Measurements from ENCODE around the gene GFPT1.

The GFPT1 gene

GRCh38 chr2:69315160-69315761 is 71.8 kb downstream of the GFPT1 start:
- no peak for DNase-seq

- DNase-seq, result no peak
These were observed 76.0 kb downstream of the GFPT1 start for GRCh38 chr2:69311024-69311416.

GRCh38 chr2:69310111-69311023 is 76.7 kb downstream of the GFPT1 start:
- no peak for DNase-seq

- peak; percentile 38 for DNase-seq
These were observed 77.5 kb downstream of the GFPT1 start for GRCh38 chr2:69309351-69310110.

GRCh38 chr2:69308338-69308737 is 78.7 kb downstream of the GFPT1 start:
- DNase-seq, result no peak

- no peak for DNase-seq
These were observed 79.4 kb downstream of the GFPT1 start for GRCh38 chr2:69307579-69308064.

- peak; percentile 18 for DNase-seq
These were observed 80.0 kb downstream of the GFPT1 start for GRCh38 chr2:69306822-69307578.

GRCh38 chr2:69306393-69306821 is 80.6 kb downstream of the GFPT1 start:
- no peak for DNase-seq

GRCh38 chr2:69305712-69306392 is 81.2 kb downstream of the GFPT1 start:
- no peak for DNase-seq

GRCh38 chr2:69305166-69305565 is 81.9 kb downstream of the GFPT1 start:
- DNase-seq, result no peak

GRCh38 chr2:69304656-69305055 is 82.4 kb downstream of the GFPT1 start:
- DNase-seq, result no peak

GRCh38 chr2:69300650-69301049 is 86.4 kb downstream of the GFPT1 start:
- no peak for DNase-seq

- DNase-seq, result no peak
These were observed 87.1 kb downstream of the GFPT1 start for GRCh38 chr2:69299772-69300516.

- DNase-seq, result no peak
These were observed 88.2 kb downstream of the GFPT1 start for GRCh38 chr2:69298862-69299261.

GRCh38 chr2:69298261-69298660 is 88.8 kb downstream of the GFPT1 start:
- DNase-seq, result no peak

- DNase-seq, result no peak
These were observed 89.8 kb downstream of the GFPT1 start for GRCh38 chr2:69297216-69297615.

- no peak for DNase-seq
These were observed 90.6 kb downstream of the GFPT1 start for GRCh38 chr2:69296421-69296820.

- DNase-seq, result no peak
These were observed 94.8 kb downstream of the GFPT1 start for GRCh38 chr2:69292256-69292655.

GRCh38 chr2:69291721-69292120 is 95.3 kb downstream of the GFPT1 start:
- no peak for DNase-seq

GRCh38 chr2:69291004-69291650 is 95.9 kb downstream of the GFPT1 start:
- no peak for DNase-seq

- DNase-seq, result no peak
These were observed 98.6 kb downstream of the GFPT1 start for GRCh38 chr2:69288429-69288828.
